ENCODE data around the gene SP140L. TPM values are rescaled to one million over a fixed set of nuclear protein-coding genes. Genes with fewer than 3 reads are reported as not detected.
"Not testable (repeated sequence)": the region's sequence is repeated elsewhere in the genome, so short reads cannot be mapped to it uniquely, and the experiment has no call there.

The SP140L gene
- total RNA-seq, 4 donors from 2014 or later = 0.25 to 9.5 (median 1.1) TPM

- H3K4me3 ChIP-seq (ENCODE audit: low read depth, poor library complexity, severe bottlenecking) = no peak overlapping the region
- intact Hi-C loops (cut with DNase I; ENCODE audit: low total_unique reads) = no loop called here
- TF ChIP-seq POLR2A (IDR thresholded peaks at IDR 0.05) = no peak
- TF ChIP-seq, protein P1, sequence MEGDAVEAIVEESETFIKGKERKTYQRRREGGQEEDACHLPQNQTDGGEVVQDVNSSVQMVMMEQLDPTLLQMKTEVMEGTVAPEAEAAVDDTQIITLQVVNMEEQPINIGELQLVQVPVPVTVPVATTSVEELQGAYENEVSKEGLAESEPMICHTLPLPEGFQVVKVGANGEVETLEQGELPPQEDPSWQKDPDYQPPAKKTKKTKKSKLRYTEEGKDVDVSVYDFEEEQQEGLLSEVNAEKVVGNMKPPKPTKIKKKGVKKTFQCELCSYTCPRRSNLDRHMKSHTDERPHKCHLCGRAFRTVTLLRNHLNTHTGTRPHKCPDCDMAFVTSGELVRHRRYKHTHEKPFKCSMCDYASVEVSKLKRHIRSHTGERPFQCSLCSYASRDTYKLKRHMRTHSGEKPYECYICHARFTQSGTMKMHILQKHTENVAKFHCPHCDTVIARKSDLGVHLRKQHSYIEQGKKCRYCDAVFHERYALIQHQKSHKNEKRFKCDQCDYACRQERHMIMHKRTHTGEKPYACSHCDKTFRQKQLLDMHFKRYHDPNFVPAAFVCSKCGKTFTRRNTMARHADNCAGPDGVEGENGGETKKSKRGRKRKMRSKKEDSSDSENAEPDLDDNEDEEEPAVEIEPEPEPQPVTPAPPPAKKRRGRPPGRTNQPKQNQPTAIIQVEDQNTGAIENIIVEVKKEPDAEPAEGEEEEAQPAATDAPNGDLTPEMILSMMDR (IDR thresholded peaks at IDR 0.05) = no peak
- no peak for DNase-seq (ENCODE audit: low spot score in 2 of 2)
- WGBS, 2 donors = 92% methylated on average over 8 of the region's 8 CpGs
Observed at GRCh38 chr2:230328155-230328458, 1.1 kb downstream of the SP140L start.

DNA sequence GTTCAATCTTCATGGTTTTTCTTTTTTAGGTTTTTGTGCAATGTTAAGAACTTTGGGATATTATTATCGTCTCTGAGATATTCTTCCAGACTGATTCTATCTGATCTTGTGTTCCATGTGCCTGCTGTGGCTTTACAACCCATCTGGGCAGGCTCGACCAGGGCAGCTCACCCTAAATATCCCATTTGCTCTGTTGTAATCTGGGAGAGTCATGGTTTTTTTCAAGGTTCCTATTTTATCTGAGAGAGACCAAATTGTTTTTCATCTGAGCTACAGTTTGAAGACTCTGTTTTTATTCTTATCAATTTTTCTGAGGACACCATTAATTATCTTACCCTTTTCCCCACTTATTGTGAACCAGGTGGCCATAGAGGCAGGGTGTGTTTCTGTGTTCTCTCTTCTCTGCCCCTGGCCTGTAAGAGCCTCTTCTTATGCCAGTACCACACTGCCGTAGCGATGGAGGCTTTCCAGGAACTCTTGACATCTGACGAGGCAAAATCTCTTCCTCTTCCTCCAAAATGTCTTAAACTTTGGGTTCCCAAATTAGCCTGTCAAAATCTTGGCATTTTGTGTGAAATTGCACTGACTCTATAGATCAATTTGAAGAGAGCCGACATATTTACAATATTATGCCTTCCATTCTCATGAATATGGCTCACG is 3.1 kb downstream of the SP140L start:
- no peak for TF ChIP-seq POLR2A (IDR thresholded peaks at IDR 0.05)
- TF ChIP-seq, protein P1 (IDR thresholded peaks at IDR 0.05) = no peak
- no peak overlapping the region for H3K4me3 ChIP-seq (ENCODE audit: low read depth, poor library complexity, severe bottlenecking)
- 87 to 88% methylated on average over 7 of the region's 7 CpGs for WGBS, 2 donors

DNA sequence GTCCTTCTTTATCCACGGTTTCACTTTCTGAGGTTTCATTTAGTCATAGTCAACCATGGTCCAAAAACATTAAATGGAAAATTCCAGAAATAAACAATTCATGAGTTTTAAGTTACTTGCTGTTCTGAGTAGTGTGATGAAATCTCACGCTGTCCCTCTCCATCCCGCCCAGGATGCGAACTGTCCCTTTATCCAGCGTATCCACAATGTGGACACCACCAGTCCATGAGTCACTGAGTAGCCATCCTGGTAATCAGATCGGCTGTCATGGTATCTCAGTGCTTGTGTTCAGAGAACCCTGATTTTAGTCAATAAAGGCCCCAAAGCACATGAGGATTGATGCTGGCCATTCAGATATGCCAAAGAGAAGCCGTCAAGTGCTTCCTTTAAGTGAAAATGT is 3.7 kb downstream of the SP140L start:
- H3K4me3 ChIP-seq (ENCODE audit: low read depth, poor library complexity, severe bottlenecking) = no peak overlapping the region
- TF ChIP-seq, protein P1 (IDR thresholded peaks at IDR 0.05) = no peak
- DNase-seq (ENCODE audit: low spot score in 2 of 2) = peak in 1 of 2 donors; percentile 62
- intact Hi-C loops (cut with DNase I; ENCODE audit: low total_unique reads) = no loop called here
- 88 to 89% methylated on average over 7 of the region's 7 CpGs for WGBS, 2 donors

More for the DNA sequence above, 3.1 kb downstream of the SP140L start:
- intact Hi-C loops (cut with DNase I; ENCODE audit: low total_unique reads) = no loop called here
- DNase-seq (ENCODE audit: low spot score in 2 of 2) = peak in 1 of 2 donors; percentile 43

DNA sequence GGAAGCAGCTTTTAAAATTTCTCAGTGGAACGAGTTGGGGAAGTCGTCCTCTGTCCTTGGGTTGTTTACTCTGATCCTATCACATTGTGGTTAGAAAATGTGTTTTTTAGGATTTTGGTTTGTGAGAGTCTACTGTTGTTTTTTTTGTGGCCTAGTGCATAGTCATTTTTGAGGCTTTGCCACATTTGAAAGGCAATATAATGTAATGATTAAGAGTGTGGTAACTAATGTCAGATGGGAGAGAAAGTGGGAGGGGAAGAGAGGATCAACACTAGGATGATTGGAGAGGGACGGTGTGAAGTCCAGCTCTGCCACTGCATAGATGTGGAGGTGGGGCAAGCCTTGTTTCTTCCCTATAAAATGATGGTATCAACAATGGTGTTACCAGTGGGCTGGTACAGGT is 8.5 kb downstream of the SP140L start:
- TF ChIP-seq, protein P1 (IDR thresholded peaks at IDR 0.05) = no peak
- no peak for TF ChIP-seq POLR2A (IDR thresholded peaks at IDR 0.05)
- DNase-seq (ENCODE audit: low spot score in 2 of 2) = no peak
- no peak overlapping the region for H3K4me3 ChIP-seq (ENCODE audit: low read depth, poor library complexity, severe bottlenecking)
- intact Hi-C loops (cut with DNase I; ENCODE audit: low total_unique reads) = no loop called here
- 62 to 64% methylated on average over 3 of the region's 3 CpGs for WGBS, 2 donors

GRCh38 chr2:230335864-230336506 is 9.0 kb downstream of the SP140L start:
- intact Hi-C loops (cut with DNase I; ENCODE audit: low total_unique reads) = no loop called here
- WGBS, 2 donors = 74 to 77% methylated on average over 3 of the region's 3 CpGs
- DNase-seq (ENCODE audit: low spot score in 2 of 2) = no peak
- no peak overlapping the region for H3K4me3 ChIP-seq (ENCODE audit: low read depth, poor library complexity, severe bottlenecking)
- no peak for TF ChIP-seq POLR2A (IDR thresholded peaks at IDR 0.05)
- TF ChIP-seq, protein P1 (IDR thresholded peaks at IDR 0.05) = no peak

- intact Hi-C loops (cut with DNase I; ENCODE audit: low total_unique reads); DNase-seq (ENCODE audit: low spot score in 2 of 2); H3K4me3 ChIP-seq (ENCODE audit: low read depth, poor library complexity, severe bottlenecking): not testable (repeated sequence)
- WGBS, 2 donors = 90 to 91% methylated on average over 27 to 33 of the region's 33 CpGs
Observed at GRCh38 chr2:230341936-230342528, 15.0 kb downstream of the SP140L start.

DNA sequence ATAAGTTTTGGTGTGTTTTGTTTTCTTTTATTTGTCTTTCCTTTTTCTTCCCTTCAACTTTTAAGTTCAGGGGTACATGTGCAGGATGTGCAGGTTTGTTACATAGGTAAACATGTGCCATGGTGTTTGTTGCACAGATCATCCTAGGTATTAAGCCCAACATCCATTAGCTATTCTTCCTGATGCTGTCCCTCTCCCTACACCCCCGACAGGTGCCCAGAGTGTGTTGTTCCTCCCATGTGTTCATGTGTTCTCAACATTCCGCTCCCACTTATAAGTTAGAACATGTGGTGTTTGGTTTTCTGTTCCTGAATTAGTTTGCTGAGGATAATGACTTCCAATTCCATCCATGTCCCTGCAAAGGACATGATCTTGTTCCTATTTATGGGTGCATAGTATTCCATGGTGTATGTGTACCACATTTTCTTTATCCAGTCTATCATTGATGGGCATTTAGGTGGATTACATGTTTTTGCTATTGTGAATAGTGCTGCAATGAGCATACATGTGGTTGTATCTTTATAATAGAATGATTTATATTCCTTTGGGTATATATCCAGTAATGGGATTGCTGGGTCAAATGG is 16.1 kb downstream of the SP140L start:
- WGBS, 2 donors = 81 to 98% methylated on average over 2 of the region's 2 CpGs
- H3K4me3 ChIP-seq (ENCODE audit: low read depth, poor library complexity, severe bottlenecking); intact Hi-C loops (cut with DNase I; ENCODE audit: low total_unique reads); DNase-seq (ENCODE audit: low spot score in 2 of 2): not testable (repeated sequence)

All from lower leg skin (tissue), 4 donors.